NCI-H510A (cell line): Measurements from ENCODE around the gene MAPKAP1.
"Not testable (repeated sequence)": the region's sequence is repeated elsewhere in the genome, so short reads cannot be mapped to it uniquely, and the experiment has no call there.

Experiments
- DNase-seq: peaks from one replicate; lab custom pipeline; 2025; lab: John Stamatoyannopoulos, UW

MAPKAP1 gene

DNA sequence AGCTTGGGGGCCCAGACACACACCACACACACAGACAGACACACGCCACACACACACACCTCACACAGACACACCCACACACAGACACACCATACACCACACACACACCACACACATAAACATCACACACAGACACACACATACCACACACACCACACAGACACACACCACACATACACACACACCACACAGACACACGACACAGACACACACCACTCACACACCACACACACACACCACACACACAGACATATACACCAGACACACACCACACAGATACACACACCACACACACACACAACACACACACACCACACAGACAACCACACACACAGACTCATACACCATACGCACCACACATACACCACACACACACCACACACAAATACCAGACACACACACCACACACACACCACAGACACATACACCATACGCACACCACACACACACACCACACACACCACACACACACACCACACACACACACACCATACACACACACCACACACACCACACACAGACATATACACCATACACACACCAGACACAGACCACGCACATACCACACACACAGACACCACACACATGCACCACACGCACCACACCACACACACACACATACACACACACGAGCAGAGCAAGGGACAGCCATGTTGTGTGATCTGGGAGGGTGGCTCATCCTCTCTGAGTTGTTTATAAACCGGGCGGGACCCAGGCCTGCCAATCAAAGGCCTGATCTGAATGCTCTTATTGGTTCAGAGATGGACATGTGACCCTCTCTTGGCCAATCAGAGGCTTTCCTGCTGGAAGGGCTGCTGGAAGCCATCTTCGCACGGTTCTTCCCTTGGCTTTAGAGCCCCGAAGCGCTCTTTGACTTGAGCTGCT, 297.1 kb downstream of the MAPKAP1 start:
- peak; percentile 83 for DNase-seq

- no peak for DNase-seq
Measured at GRCh38 chr9:125409217-125409636, 297.8 kb downstream of the MAPKAP1 start.

DNA sequence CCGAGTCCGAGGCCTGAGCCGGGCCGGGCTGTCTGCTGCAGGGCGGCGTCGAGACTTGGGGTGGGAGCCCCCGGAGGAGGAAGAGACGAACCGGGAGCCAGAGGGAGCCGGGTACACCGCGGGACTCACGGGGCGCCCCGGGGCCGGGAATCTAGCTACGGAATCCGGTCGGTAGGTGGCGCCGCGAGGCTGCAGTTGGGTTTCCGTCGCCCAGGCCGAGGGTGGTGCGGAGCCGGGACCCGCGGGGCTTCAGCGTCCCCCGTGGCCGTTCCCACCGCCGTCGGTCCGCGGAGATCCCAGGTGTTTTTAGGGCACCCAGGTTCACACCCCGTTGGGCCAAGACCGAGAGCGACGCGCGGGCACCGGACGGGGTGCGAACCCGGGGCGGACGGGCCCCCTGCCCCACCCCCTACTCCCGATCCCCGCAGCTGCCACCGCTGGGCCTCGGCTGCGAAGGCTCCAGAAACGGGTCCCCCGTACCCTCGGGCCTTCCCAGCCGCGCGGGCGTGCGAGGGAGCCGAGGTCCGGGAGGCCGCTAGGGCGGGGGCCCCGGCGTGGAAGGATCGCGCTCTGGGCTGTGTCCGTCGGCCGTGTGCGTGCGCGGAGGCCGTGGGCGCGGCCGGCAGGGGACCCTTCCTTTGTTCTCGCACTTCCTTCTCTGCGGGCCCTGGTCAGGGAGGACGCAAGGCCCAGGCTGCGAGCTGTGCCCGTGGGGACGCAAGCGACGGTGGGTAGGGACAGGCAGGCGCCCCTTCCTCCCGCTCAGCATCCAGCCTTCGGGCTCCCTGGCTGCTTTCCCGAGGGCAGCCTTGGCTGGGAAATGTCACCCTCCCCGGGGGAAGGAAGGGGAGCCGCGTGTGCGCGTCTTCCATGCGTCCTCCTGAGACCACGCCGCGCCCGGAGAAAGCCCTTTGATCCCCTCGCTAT, 298.8 kb downstream of the MAPKAP1 start:
- DNase-seq: peak; percentile 48

DNA sequence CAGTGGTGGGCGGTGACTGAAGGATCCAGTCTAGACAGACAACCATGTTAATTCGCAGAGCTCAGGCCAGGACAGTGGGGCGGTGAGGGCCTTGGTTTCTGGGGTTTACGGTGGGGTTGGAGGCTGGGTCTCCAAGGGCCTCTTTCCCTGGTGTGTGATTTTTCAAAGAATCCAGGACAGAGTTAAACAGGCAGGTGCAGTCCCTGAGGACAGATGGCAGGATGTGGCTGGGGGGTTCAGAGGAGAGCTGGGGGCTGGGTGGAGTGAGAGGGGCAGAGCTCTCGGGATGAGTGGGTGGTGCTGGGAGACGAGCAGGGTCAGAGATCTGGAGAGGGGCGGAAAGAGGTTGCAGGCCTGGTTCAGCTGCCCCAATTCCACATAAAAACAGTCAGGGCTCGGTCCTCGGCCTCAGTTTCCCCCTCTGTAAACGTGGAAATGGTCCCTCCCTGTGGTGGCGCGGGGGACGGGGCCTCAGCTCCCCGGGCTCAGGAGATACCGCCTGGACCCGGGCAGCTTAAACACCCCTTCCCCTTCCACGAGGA, 299.5 kb downstream of the MAPKAP1 start:
- no peak for DNase-seq

DNA sequence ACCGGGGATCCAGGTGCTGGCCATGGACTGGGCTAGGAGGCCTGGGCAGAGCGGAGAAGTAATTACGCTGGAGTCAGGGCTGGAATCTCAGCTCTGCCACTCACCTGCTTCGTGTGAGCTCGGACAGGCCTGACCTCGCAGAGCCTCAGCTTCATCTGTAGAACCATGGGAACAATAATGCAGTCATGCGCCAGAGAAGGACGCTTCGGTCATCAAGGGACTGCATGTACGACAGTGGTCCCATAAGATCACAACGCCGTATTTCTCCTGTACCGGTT, 300.3 kb downstream of the MAPKAP1 start:
- DNase-seq: no peak

DNA sequence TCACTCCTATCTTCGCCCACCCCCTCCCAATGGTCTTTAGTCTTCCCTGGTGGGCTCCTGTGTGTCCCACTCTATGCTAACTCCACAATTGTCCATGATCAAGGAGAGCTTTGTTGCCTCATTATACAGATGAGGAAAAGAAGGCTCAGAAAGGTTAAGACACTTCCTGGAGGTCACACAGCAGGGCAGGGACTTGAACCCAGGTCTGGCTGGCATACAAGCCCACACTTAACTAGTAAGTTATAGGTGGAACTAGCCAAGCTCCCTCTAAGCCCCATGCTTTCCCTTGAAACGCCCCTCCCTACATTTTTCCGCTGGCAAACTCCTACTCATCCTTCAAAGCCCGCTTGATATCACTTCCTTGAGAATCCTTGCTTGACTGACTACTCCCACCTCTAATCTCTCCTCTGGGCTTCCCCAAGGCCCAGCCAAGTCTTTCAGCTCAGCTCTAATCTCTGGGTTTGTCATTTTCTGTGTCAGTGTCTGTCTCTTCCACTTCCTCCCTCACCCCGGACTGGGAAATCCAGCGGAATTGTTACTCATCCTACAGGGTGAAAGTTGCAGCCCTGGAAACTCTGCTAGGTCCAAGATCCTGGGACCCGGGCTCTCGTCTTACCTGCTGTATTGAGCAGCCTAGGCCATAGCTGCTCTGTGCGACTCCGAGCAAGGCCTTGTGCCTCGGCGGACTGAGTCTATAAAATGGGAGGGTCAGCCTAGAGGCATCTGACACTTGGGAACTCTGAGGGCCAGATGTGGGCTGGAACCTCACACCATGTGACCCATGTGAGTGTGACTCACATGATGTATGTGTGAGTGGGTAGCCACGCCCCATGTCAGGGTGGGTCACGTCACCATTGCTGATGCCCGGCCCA, 300.8 kb downstream of the MAPKAP1 start:
- DNase-seq: no peak

DNA sequence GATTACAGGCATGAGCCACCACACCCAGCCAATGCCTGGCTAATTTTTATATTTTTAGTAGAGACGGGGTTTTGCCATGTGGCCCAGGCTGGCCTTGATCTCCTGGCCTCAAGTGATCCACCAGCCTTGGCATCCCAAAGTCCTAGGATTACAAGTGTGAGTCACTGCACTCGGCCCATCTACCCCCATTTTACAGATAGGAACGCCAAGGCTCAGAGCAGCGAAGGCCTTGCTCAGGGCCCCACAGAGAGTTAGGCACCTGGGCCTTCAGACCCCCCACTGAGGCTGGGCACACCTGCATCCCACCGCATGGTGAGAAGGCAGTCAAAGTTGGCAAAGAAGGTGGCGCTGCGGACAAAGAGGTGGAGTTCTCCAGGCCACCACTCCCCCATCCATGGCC, 302.3 kb downstream of the MAPKAP1 start:
- no peak for DNase-seq

DNA sequence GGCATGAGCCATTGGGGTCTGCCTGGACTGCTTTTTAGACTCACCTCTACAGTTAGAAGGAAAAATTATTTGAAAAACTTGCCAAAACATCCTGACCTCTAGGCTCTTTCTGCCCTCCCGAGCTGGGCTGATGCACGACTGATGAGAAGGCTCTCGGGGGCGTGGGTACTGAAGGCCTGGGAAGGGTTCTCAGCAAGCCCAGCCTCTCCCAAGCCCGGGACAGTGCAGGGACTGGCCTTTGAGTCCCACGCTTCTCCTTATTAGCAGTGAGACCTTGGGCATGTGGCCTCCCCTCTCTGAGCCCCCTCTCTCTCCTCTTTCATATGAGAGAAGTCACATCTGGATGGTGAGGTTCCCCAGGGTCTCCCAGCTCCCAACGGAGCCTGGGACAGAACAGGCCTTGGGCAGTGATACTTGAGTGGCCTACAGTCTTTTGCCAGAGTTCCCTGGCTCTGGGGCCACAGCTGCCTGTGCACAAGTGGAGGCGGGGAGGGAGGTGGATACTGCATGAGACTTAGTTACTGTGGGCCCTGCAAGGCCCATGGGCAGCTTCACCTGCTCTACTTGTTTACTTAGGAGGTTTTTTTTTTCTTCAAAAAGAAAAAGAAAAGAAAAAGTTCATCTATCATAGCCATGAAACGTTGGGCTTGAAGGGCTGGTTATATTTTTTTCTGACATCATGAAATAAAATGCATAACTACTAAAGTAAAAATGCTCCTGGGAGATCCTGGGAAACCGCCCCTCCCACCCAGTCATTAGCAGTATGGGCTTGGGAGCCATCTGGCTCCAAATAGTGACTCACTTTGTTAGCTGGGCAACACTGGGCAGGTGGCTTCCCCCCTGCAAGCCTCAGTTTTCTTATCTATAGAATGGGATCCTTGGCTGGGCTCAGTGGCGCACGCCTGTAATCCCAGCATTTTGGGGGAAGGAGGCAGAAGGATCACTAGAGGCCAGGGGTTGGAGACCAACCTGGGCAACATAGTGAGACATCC, 306.0 kb downstream of the MAPKAP1 start:
- DNase-seq: no peak

- not testable (repeated sequence) for DNase-seq
Measured at GRCh38 chr9:125400232-125400631, 306.8 kb downstream of the MAPKAP1 start.

DNA sequence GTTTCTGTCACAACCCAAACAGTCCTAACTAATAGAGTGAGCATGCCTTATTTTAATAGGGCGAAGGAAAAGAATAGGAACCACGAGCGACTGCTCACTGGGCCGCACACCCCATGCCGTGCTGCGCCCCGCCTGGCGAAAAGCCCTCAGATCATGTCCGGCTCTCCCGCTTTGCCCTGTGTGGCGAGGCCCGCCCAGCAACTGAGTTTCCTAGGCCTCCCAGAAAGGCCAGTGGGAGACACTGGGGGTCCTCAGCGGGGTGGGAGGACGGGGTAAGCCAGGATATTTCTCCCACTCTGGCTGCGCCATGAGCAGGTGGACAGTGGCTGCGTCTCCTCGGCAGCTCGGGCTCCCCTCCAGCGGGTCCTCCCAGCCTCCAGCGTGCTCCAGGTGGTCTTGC, 307.3 kb downstream of the MAPKAP1 start:
- no peak for DNase-seq

DNA sequence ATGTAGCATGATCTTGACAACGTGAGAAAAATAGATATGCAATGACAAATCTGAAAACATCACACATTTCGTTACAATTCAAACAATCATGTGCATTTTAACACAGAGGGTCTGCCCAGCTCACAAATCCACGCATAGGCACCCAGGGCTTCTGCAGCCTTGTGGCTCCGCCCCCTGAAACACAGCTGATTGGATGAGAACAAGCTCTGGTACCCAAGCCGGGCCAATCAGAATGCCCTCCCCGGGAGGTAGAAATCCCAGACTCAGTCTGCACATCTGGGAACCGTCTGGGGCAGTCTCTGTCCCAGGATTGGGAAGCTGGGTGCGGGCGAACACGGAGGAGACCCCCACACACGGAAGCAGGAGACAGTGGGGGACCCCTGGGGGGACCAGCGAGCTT, 307.8 kb downstream of the MAPKAP1 start:
- DNase-seq: no peak

DNA sequence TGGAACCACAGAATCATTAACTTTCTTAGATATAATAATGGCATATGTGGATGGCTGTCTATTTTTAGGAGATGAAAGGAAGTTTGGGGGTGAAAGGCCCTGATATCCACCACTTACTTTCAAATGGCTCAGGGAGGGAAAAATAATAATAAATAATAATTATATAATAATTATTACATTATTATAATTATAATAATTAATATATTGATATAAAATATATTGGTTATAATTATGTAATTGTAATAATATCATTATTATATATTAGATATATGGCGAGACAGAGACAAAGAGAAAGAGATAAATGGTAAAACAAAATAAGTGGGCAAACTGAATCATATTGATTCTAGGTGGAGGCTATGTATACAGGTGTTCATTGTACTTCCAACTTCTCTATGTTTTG, 308.8 kb downstream of the MAPKAP1 start:
- no peak for DNase-seq

DNA sequence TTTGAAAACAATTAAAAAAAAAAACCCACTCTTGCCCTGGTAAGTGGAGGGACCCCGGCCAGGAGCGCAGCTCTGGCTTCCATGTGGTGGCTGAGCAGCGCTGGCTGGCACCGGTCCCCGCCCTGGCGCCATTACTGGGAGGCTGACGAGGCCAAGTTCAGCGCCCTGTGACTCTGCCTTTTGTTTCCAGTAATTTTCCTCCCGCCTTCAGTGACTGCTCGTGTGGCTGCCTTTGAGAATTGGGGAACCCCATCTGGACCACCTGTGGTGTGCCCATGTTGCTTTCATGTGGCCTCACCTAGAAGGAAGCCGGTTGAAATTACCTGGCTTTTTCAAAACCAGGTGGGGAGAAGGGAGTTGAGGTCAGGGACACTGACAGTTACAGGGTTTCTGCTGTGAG, 309.3 kb downstream of the MAPKAP1 start:
- no peak for DNase-seq

DNA sequence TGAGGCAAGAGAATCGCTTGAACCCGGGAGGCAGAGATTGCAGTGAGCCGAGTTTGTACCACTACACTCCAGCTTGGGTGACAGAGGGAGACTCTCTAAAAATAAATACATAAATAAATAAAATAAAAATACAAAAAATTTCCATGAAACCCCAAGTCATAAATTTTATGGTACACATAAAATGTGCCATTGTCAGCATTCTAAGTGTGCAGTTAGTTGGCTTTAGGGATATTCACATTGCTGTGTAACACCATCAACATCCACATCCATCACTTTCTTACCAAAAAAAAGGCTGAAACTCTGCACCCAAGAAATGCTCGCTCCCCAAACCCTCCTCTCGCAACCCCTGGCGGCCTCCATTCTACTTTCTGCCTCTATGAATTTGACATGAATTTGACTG, 310.2 kb downstream of the MAPKAP1 start:
- no peak for DNase-seq

- no peak for DNase-seq
Measured at GRCh38 chr9:125393426-125393825, 313.6 kb downstream of the MAPKAP1 start.

- no peak for DNase-seq
Measured at GRCh38 chr9:125391704-125392103, 315.3 kb downstream of the MAPKAP1 start.

GRCh38 chr9:125388978-125389377, 318.0 kb downstream of the MAPKAP1 start:
- no peak for DNase-seq

GRCh38 chr9:125387861-125388524, 319.0 kb downstream of the MAPKAP1 start:
- DNase-seq: no peak
